Neural progenitor cell (in vitro differentiated cells): ENCODE data around the gene PRICKLE1. TPM values are rescaled to one million over a fixed set of nuclear protein-coding genes. Genes with fewer than 3 reads are reported as not detected.

Experiments
- DNase-seq: peaks from one replicate; pipeline ENCODE4 v3.0.0-alpha.2; 2016; ENCODE audit warnings: low spot score
- H2AFZ ChIP-seq: fragments of 200-600 bp; sonication (generic); replicated peaks from 2 replicates; pipeline ENCODE4 v1.6.1; 2016; ENCODE audit warnings: antibody characterized with exemption
- H3F3A ChIP-seq: fragments of 200-600 bp; sonication (generic); 2 replicates; pipeline ENCODE4 v1.6.1; 2016; ENCODE audit warnings: antibody characterized with exemption, low read depth
- H3K27ac ChIP-seq: fragments of 200-600 bp; sonication (generic); 2 replicates; pipeline ENCODE4 v1.5.1; 2016; ENCODE audit warnings: mild to moderate bottlenecking
- H3K27me3 ChIP-seq: fragments of 200-600 bp; sonication (generic); 2 replicates; pipeline ENCODE4 v1.6.1; 2016; ENCODE audit warnings: mild to moderate bottlenecking, moderate library complexity
- H3K36me3 ChIP-seq: fragments of 200-600 bp; sonication (generic); 2 replicates; pipeline ENCODE4 v1.5.1; 2016
- H3K4me1 ChIP-seq: fragments of 200-600 bp; sonication (generic); 2 replicates; pipeline ENCODE4 v1.6.1; 2016; ENCODE audit warnings: mixed run types
- H3K4me2 ChIP-seq: fragments of 200-600 bp; sonication (generic); 2 replicates; pipeline ENCODE4 v1.6.1; 2016
- H3K4me3 ChIP-seq: fragments of 200-600 bp; sonication (generic); 2 replicates; pipeline ENCODE4 v1.5.1; 2016
- H3K79me2 ChIP-seq: fragments of 200-600 bp; sonication (generic); 2 replicates; pipeline ENCODE4 v1.6.1; 2016; ENCODE audit warnings: low read depth
- H3K9ac ChIP-seq: fragments of 200-600 bp; sonication (generic); 2 replicates; pipeline ENCODE4 v1.6.1; 2016
- H3K9me3 ChIP-seq: fragments of 200-600 bp; sonication (generic); 2 replicates; pipeline ENCODE4 v1.5.1; 2016; ENCODE audit warnings: low read depth
- H4K20me1 ChIP-seq: fragments of 200-600 bp; sonication (generic); 2 replicates; pipeline ENCODE4 v1.6.1; 2016; ENCODE audit warnings: low read depth
- H3K27ac Mint-ChIP-seq: 3 replicates; pipeline ENCODE4 v1.8.0; 2021; ENCODE audit warnings: mixed read lengths
- H3K27me3 Mint-ChIP-seq: 2 replicates; pipeline ENCODE4 v1.8.0; 2022; ENCODE audit warnings: low read depth, mild to moderate bottlenecking, inconsistent platforms, moderate library complexity, mixed read lengths; ENCODE audit not compliant: insufficient read depth
- H3K36me3 Mint-ChIP-seq: 3 replicates; pipeline ENCODE4 v1.8.0; 2021; ENCODE audit warnings: mixed read lengths
- H3K4me1 Mint-ChIP-seq: 3 replicates; pipeline ENCODE4 v1.8.0; 2021; ENCODE audit warnings: mixed read lengths
- H3K4me3 Mint-ChIP-seq: 3 replicates; pipeline ENCODE4 v1.8.0; 2021; ENCODE audit warnings: mild to moderate bottlenecking, moderate library complexity, mixed read lengths
- H3K9me3 Mint-ChIP-seq: 3 replicates; pipeline ENCODE4 v1.8.0; 2020; ENCODE audit warnings: mixed read lengths
- CTCF ChIP-seq: fragments of 200-600 bp; sonication (generic); IDR thresholded peaks from 2 replicates; pipeline ENCODE4 v1.5.1; 2017; ENCODE audit warnings: antibody characterized with exemption, mild to moderate bottlenecking
- EZH2 ChIP-seq: fragments of 200-600 bp; sonication (generic); IDR thresholded peaks from 2 replicates; pipeline ENCODE4 v1.6.1; 2017; ENCODE audit warnings: antibody characterized with exemption, mild to moderate bottlenecking, moderate library complexity
- EZH2phosphoT487 ChIP-seq: fragments of 200-600 bp; sonication (generic); IDR thresholded peaks from 2 replicates; pipeline ENCODE4 v1.6.1; 2017; ENCODE audit warnings: antibody characterized with exemption
- total RNA-seq: library from RNA; depleted of rRNA; stranded (reverse); fragments of >200 nt; gene quantifications from 2 replicates; pipeline ENCODE4 v1.2.3, GENCODE V29; 2015; ENCODE audit warnings: low replicate concordance

The PRICKLE1 gene
- total RNA-seq, 1 donor from 2014 or later = 4.0 TPM

GRCh38 chr12:42630314-42630713, 40.8 kb upstream of the PRICKLE1 start:
- DNase-seq = no peak
- no peak for TF ChIP-seq CTCF
- no peak for TF ChIP-seq EZH2
- TF ChIP-seq EZH2phosphoT487 = no peak
- Mint-ChIP-seq H3K9me3 (no peaks in the 10 kb centered on the region), H3K36me3 (no peaks in the 10 kb centered on the region), H3K27ac (no peak overlapping the region), H3K4me3 (no peak overlapping the region), H3K27me3 (no peaks in the 10 kb centered on the region), H3K4me1 (no peaks in the 10 kb centered on the region)
- H3K79me2 ChIP-seq = no peaks in the 10 kb centered on the region
- H3K9me3 ChIP-seq = no peaks in the 10 kb centered on the region
- H3K36me3 ChIP-seq = no peaks in the 10 kb centered on the region
- no peaks in the 10 kb centered on the region for H3K4me1 ChIP-seq
- no peak overlapping the region for H3K4me3 ChIP-seq
- no peak overlapping the region for H3K27ac ChIP-seq
- no peak overlapping the region for H2AFZ ChIP-seq
- H3F3A ChIP-seq = no peaks in the 10 kb centered on the region
- H3K4me2 ChIP-seq = no peak overlapping the region
- H3K9ac ChIP-seq = no peak overlapping the region
- no peaks in the 10 kb centered on the region for H4K20me1 ChIP-seq
- H3K27me3 ChIP-seq = no peaks in the 10 kb centered on the region

GRCh38 chr12:42627151-42627550, 37.6 kb upstream of the PRICKLE1 start:
- H3K4me2 ChIP-seq = no peak overlapping the region
- peak overlapping the region; percentile 18 for H2AFZ ChIP-seq
- TF ChIP-seq CTCF (no peak), EZH2 (no peak), EZH2phosphoT487 (no peak)
- no peaks in the 10 kb centered on the region for H3K9me3 ChIP-seq
- H3K36me3 ChIP-seq = no peaks in the 10 kb centered on the region
- no peak overlapping the region for H3K27ac ChIP-seq
- DNase-seq = no peak
- Mint-ChIP-seq H3K27me3 (no peaks in the 10 kb centered on the region), H3K27ac (no peak overlapping the region), H3K36me3 (no peaks in the 10 kb centered on the region), H3K4me3 (no peak overlapping the region), H3K9me3 (peaks cover 2% of the 10 kb centered on the region), H3K4me1 (no peaks in the 10 kb centered on the region)
- no peaks in the 10 kb centered on the region for H3K79me2 ChIP-seq
- H3F3A ChIP-seq = no peaks in the 10 kb centered on the region
- H3K9ac ChIP-seq = no peak overlapping the region
- no peaks in the 10 kb centered on the region for H4K20me1 ChIP-seq
- no peaks in the 10 kb centered on the region for H3K27me3 ChIP-seq
- no peak overlapping the region for H3K4me3 ChIP-seq
- H3K4me1 ChIP-seq = no peaks in the 10 kb centered on the region

- no peaks in the 10 kb centered on the region for H4K20me1 ChIP-seq
- Mint-ChIP-seq H3K9me3 (peaks cover 2% of the 10 kb centered on the region), H3K27ac (no peak overlapping the region), H3K4me3 (no peak overlapping the region), H3K27me3 (no peaks in the 10 kb centered on the region), H3K4me1 (no peaks in the 10 kb centered on the region), H3K36me3 (no peaks in the 10 kb centered on the region)
- H3K4me1 ChIP-seq = no peaks in the 10 kb centered on the region
- TF ChIP-seq CTCF = no peak
- TF ChIP-seq EZH2phosphoT487 = no peak
- no peak for TF ChIP-seq EZH2
- H3K9me3 ChIP-seq = no peaks in the 10 kb centered on the region
- no peak overlapping the region for H3K27ac ChIP-seq
- H3F3A ChIP-seq = no peaks in the 10 kb centered on the region
- no peaks in the 10 kb centered on the region for H3K27me3 ChIP-seq
- DNase-seq = no peak
- H2AFZ ChIP-seq = no peak overlapping the region
- no peaks in the 10 kb centered on the region for H3K36me3 ChIP-seq
- H3K4me3 ChIP-seq = no peak overlapping the region
- H3K4me2 ChIP-seq = no peak overlapping the region
- H3K9ac ChIP-seq = no peak overlapping the region
- H3K79me2 ChIP-seq = no peaks in the 10 kb centered on the region
These were observed 36.1 kb upstream of the PRICKLE1 start for GRCh38 chr12:42625611-42626010.

- Mint-ChIP-seq H3K27me3 (peaks cover 2% of the 10 kb centered on the region), H3K36me3 (no peaks in the 10 kb centered on the region), H3K27ac (no peak overlapping the region), H3K9me3 (peaks cover 24% of the 10 kb centered on the region), H3K4me3 (no peak overlapping the region), H3K4me1 (no peaks in the 10 kb centered on the region)
- Histone ChIP-seq H3F3A (no peaks in the 10 kb centered on the region), H3K9me3 (peaks cover 6% of the 10 kb centered on the region), H3K9ac (no peak overlapping the region), H3K4me3 (no peak overlapping the region), H3K4me2 (no peak overlapping the region), H3K4me1 (no peaks in the 10 kb centered on the region), H4K20me1 (no peaks in the 10 kb centered on the region), H3K27ac (no peak overlapping the region), H2AFZ (no peak overlapping the region), H3K36me3 (peaks cover 5% of the 10 kb centered on the region), H3K27me3 (no peaks in the 10 kb centered on the region), H3K79me2 (no peaks in the 10 kb centered on the region)
- TF ChIP-seq EZH2phosphoT487 (no peak), CTCF (no peak), EZH2 (no peak)
- no peak for DNase-seq
These were observed 28.1 kb upstream of the PRICKLE1 start for GRCh38 chr12:42617622-42618021.
